Lung (tissue), 12 donors: ENCODE results near the gene ZFR2. TPM values are rescaled to one million over a fixed set of nuclear protein-coding genes. Genes with fewer than 3 reads are reported as not detected.

ENCODE experiments used
- ATAC-seq: fragments of 200-7000 bp; cut with Tn5 transposase; one replicate; pipeline ENCODE4 v1.9.1; 2020; ENCODE audit warnings: moderate number of reproducible peaks; ENCODE audit not compliant: insufficient read depth, low FRiP score
- DNase-seq, 3 donors: peaks; one replicate each; pipeline ENCODE4 v3.0.0-alpha.2; 2013 to 2017
- H3K27ac ChIP-seq, 2 donors: one replicate each; pipeline ENCODE4 v1.5.1; 2013; ENCODE audit warnings: mild to moderate bottlenecking in 2 of 2, moderate library complexity in 2 of 2, control low read depth in 1 of 2, inconsistent platforms in 1 of 2, low read depth in 1 of 2, low read length in 1 of 2
- H3K27me3 ChIP-seq, 3 donors: one replicate each; pipeline ENCODE4 v1.5.1; 2013; ENCODE audit warnings: low read length in 2 of 3; ENCODE audit not compliant: control insufficient read depth in 3 of 3, insufficient read depth in 3 of 3
- H3K36me3 ChIP-seq, 4 donors: one replicate each; pipeline ENCODE4 v1.5.1; 2013; ENCODE audit warnings: low read length in 4 of 4, mild to moderate bottlenecking in 1 of 4, moderate library complexity in 1 of 4; ENCODE audit not compliant: control insufficient read depth in 4 of 4, insufficient read depth in 4 of 4
- H3K4me1 ChIP-seq, 5 donors: one replicate each; pipeline ENCODE4 v1.5.1; 2013; ENCODE audit warnings: low read length in 5 of 5, mild to moderate bottlenecking in 2 of 5, moderate library complexity in 1 of 5; ENCODE audit not compliant: control insufficient read depth in 5 of 5, insufficient read depth in 5 of 5
- H3K4me3 ChIP-seq: one replicate; pipeline ENCODE4 v1.5.1; 2013; ENCODE audit warnings: mild to moderate bottlenecking, control low read depth, moderate library complexity
- H3K9ac ChIP-seq, 2 donors: one replicate each; pipeline ENCODE4 v1.5.1; 2013; ENCODE audit warnings: low read length in 2 of 2, control low read depth in 1 of 2; ENCODE audit not compliant: insufficient read depth in 1 of 2
- H3K9me3 ChIP-seq, 4 donors: one replicate each; pipeline ENCODE4 v1.5.1; 2013; ENCODE audit warnings: low read length in 3 of 4, mild to moderate bottlenecking in 1 of 4, moderate library complexity in 1 of 4; ENCODE audit not compliant: control insufficient read depth in 4 of 4, insufficient read depth in 3 of 4
- WGBS, 2 donors: extraction: QIAGEN DNeasy Blood & Tissue Kit; methylation state at CpG; one replicate each; pipeline ENCODE4 v1.1.7; 2013; 5-methylcytosine and 5-hydroxymethylcytosine counted together
- polyA plus RNA-seq, 2 donors: library from polyadenylated mRNA; stranded (reverse); fragments of 200-250 nt; gene quantifications; one replicate each; pipeline ENCODE4 v1.2.1, GENCODE V29; 2013
- total RNA-seq, 2 donors: library from RNA; depleted of rRNA in 1 of 2; stranded (reverse); fragments of >200 nt in 1 of 2; gene quantifications; one replicate each; pipeline ENCODE4 v1.2.1, GENCODE V29; 2014 to 2021
- TF ChIP-seq, protein P1 (sequence below): IDR thresholded peaks from 2 replicates; pipeline ENCODE4 v1.5.1; 2012; ENCODE audit warnings: mild to moderate bottlenecking; ENCODE audit errors: control extremely low read depth, extremely low read depth
- donor health status: control.
- donor health status: control.
- donor health status: Bipolar disorder and iron deficiency.
- donor health status: healthy.
- donor health status: DM: yes; HTN: yes; CAD: no.

The ZFR2 gene
- total and polyA plus RNA-seq, 4 donors: 0.05 to 0.34 (median 0.19) TPM

GRCh38 chr19:3775831-3776230 lies 93.0 kb downstream of the ZFR2 start:
- Histone ChIP-seq H3K36me3 (no peaks in the 10 kb centered on the region), H3K4me3 (no peak overlapping the region), H3K9me3 (peaks cover 0 to under 1% (median 0%) of the 10 kb centered on the region in 4 donors), H3K27me3 (no peaks in the 10 kb centered on the region), H3K9ac (no peak overlapping the region), H3K4me1 (no peaks in the 10 kb centered on the region), H3K27ac (no peak overlapping the region)
- DNase-seq (no peak), ATAC-seq (no peak)
- TF ChIP-seq, protein P1, sequence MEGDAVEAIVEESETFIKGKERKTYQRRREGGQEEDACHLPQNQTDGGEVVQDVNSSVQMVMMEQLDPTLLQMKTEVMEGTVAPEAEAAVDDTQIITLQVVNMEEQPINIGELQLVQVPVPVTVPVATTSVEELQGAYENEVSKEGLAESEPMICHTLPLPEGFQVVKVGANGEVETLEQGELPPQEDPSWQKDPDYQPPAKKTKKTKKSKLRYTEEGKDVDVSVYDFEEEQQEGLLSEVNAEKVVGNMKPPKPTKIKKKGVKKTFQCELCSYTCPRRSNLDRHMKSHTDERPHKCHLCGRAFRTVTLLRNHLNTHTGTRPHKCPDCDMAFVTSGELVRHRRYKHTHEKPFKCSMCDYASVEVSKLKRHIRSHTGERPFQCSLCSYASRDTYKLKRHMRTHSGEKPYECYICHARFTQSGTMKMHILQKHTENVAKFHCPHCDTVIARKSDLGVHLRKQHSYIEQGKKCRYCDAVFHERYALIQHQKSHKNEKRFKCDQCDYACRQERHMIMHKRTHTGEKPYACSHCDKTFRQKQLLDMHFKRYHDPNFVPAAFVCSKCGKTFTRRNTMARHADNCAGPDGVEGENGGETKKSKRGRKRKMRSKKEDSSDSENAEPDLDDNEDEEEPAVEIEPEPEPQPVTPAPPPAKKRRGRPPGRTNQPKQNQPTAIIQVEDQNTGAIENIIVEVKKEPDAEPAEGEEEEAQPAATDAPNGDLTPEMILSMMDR: no peak
- WGBS, 2 donors: 88 to 91% methylated on average over 5 of the region's 5 CpGs

DNA sequence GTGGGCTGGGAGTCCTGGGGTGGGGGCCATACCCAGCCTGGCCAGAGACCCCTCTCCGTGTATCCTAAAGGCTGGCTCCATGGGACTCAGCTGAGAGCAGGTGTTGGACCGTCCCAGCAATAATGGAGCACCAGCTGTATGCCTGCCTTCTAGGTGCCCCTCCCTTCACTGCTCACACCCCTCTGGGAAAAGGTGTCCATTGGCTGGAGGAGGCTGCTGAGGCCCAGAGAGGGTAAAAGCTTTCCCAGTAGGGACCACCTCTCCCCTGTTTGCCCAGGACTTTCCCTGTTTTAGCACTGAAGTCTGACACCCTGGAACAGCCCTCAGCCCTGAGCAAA lies 93.5 kb downstream of the ZFR2 start:
- 84 to 94% methylated on average over 2 of the region's 2 CpGs for WGBS, 2 donors
- DNase-seq: no peak
- no peaks in the 10 kb centered on the region for H3K4me1 ChIP-seq
- no peak overlapping the region for H3K27ac ChIP-seq
- no peaks in the 10 kb centered on the region for H3K36me3 ChIP-seq
- no peaks in the 10 kb centered on the region for H3K9me3 ChIP-seq
- ATAC-seq: no peak
- H3K4me3 ChIP-seq: no peak overlapping the region
- no peak overlapping the region for H3K9ac ChIP-seq
- TF ChIP-seq, protein P1: no peak
- H3K27me3 ChIP-seq: no peaks in the 10 kb centered on the region

DNA sequence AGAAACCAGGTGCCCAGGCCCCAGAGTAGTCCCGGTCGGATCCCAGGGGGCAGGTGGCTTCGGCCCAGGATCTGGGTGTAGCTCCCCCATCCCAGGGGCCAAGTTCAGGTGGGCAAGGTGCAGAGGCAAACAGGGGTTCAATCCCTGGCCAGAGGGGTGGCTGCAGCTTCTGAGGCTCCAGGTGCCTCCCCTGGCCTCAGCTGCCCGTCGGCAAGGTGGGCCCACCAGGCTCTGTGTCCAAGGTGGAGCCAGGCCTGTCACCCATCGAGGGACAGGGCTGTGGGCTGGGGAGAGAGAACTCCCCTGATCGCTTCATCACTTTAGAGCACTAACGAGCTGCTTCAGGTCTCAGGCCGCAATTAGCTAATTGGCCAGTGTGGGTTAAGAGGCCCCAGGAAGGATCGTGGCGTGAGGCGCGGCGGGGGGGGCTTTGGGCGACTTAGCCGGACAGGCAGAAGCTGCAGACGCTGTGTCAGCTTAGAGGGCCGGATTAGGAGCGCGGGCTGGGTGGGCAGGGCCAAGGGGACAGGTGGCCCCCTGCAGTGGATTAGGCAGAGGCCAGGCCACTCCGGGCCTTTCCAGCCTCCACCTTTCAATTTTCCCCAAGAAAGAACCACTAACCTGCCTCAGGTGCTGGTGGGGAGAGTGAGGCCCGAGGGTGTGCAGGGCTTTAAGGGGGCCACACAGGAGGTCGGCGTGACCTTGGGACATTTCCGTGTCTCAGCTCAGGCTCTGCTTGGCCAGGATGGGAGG lies 94.0 kb downstream of the ZFR2 start:
- no peak overlapping the region for H3K9ac ChIP-seq
- DNase-seq: no peak
- no peak overlapping the region for H3K27ac ChIP-seq
- no peaks in the 10 kb centered on the region for H3K27me3 ChIP-seq
- no peaks in the 10 kb centered on the region for H3K9me3 ChIP-seq
- H3K36me3 ChIP-seq: no peaks in the 10 kb centered on the region
- H3K4me1 ChIP-seq: no peaks in the 10 kb centered on the region
- TF ChIP-seq, protein P1: no peak
- ATAC-seq: no peak
- no peak overlapping the region for H3K4me3 ChIP-seq
- 59 to 66% methylated on average over 25 of the region's 25 CpGs for WGBS, 2 donors
